ENCODE results near the gene GET4.

DNA sequence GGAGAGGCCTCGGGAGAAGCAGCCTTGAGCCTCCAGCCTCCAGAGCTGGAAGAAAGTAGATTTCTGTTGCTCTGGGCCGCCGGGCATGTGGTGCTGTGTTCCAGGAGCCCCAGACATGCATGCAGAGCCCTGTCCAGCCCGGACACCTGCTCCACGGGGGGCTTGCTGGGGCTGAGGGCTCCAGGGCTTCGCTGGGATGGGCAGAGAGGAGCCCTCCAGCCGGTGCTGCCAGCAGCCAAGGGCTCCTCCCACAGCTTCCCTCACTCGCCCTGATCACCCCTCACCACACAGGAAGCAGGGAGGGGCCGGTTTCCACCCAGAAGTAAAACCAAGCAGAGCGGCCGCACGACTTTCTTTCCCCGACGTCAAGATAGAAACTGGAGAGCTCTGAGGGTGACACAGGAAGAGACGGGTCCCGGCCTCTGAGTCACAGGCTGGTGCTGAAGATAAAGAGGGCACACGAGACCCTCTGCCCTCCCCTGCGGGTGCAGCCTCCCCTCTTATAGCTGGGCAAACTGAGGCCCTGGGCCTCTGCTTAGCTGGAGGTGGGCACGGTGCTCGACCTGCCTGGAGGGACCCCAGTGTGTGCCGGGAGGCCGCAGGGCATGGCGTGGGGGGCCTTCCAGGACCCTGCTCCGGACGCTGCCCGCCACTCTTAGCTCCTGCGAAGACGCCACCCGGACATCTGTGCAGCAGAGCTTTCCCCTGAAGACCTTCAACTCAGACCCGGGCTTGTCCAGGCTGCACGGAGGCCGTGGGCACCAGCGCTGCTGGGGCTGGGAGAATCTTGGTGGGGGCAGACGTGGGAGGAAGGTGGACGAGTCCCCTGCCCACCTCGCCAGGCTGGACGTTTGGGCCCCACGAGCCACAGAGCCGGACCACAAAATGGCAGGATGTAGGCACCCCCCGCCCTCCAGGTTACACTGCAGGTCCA lies 47.0 kb downstream of the GET4 start:
- TF ChIP-seq, protein P1, sequence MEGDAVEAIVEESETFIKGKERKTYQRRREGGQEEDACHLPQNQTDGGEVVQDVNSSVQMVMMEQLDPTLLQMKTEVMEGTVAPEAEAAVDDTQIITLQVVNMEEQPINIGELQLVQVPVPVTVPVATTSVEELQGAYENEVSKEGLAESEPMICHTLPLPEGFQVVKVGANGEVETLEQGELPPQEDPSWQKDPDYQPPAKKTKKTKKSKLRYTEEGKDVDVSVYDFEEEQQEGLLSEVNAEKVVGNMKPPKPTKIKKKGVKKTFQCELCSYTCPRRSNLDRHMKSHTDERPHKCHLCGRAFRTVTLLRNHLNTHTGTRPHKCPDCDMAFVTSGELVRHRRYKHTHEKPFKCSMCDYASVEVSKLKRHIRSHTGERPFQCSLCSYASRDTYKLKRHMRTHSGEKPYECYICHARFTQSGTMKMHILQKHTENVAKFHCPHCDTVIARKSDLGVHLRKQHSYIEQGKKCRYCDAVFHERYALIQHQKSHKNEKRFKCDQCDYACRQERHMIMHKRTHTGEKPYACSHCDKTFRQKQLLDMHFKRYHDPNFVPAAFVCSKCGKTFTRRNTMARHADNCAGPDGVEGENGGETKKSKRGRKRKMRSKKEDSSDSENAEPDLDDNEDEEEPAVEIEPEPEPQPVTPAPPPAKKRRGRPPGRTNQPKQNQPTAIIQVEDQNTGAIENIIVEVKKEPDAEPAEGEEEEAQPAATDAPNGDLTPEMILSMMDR (IDR thresholded peaks at IDR 0.05), result no peak
- TF ChIP-seq POLR2A (IDR thresholded peaks at IDR 0.05), result no peak
